Measurements from ENCODE around the gene LINC01488.

Gene LINC01488

GRCh38 chr11:69539416-69540117 is 58.1 kb downstream of the LINC01488 start:
- CTCF ChIA-PET, result no interaction called here
- no peak for TF ChIP-seq ZNF560 (tag by site-specific recombination; IDR thresholded peaks at IDR 0.05; ENCODE audit: borderline replicate concordance)
- no peak for TF ChIP-seq SP3 (tag by site-specific recombination; IDR thresholded peaks at IDR 0.05)
- TF ChIP-seq ZNF791 (tag by site-specific recombination; IDR thresholded peaks at IDR 0.05), result no peak
- no peak for TF ChIP-seq ZNF239 (tag by site-specific recombination; IDR thresholded peaks at IDR 0.05)
- TF ChIP-seq, protein P1, sequence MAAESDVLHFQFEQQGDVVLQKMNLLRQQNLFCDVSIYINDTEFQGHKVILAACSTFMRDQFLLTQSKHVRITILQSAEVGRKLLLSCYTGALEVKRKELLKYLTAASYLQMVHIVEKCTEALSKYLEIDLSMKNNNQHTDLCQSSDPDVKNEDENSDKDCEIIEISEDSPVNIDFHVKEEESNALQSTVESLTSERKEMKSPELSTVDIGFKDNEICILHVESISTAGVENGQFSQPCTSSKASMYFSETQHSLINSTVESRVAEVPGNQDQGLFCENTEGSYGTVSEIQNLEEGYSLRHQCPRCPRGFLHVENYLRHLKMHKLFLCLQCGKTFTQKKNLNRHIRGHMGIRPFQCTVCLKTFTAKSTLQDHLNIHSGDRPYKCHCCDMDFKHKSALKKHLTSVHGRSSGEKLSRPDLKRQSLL (tag by site-specific recombination; IDR thresholded peaks at IDR 0.05), result no peak
- no peak for TF ChIP-seq SP2 (tag by site-specific recombination; IDR thresholded peaks at IDR 0.05)
- TF ChIP-seq ZNF148 (tag by site-specific recombination; IDR thresholded peaks at IDR 0.05; ENCODE audit: borderline replicate concordance), result no peak
- TF ChIP-seq ZNF19 (tag by site-specific recombination; IDR thresholded peaks at IDR 0.05; ENCODE audit: low read depth), result no peak
- TF ChIP-seq MYNN (tag by site-specific recombination; IDR thresholded peaks at IDR 0.05; ENCODE audit: borderline replicate concordance), result no peak
- no peak for TF ChIP-seq ZNF133 (tag by site-specific recombination; IDR thresholded peaks at IDR 0.05)
- TF ChIP-seq ZNF248 (tag by site-specific recombination; IDR thresholded peaks at IDR 0.05), result no peak
- TF ChIP-seq ZNF561 (tag by site-specific recombination; IDR thresholded peaks at IDR 0.05; ENCODE audit: borderline replicate concordance), result no peak
- TF ChIP-seq ZBTB8A (tag by site-specific recombination; IDR thresholded peaks at IDR 0.05), result no peak
- TF ChIP-seq ZSCAN18 (tag by site-specific recombination; IDR thresholded peaks at IDR 0.05), result no peak
- no peak for TF ChIP-seq ZEB2 (tag by site-specific recombination; IDR thresholded peaks at IDR 0.05)
- TF ChIP-seq, protein P2, sequence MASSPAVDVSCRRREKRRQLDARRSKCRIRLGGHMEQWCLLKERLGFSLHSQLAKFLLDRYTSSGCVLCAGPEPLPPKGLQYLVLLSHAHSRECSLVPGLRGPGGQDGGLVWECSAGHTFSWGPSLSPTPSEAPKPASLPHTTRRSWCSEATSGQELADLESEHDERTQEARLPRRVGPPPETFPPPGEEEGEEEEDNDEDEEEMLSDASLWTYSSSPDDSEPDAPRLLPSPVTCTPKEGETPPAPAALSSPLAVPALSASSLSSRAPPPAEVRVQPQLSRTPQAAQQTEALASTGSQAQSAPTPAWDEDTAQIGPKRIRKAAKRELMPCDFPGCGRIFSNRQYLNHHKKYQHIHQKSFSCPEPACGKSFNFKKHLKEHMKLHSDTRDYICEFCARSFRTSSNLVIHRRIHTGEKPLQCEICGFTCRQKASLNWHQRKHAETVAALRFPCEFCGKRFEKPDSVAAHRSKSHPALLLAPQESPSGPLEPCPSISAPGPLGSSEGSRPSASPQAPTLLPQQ (tag by site-specific recombination; IDR thresholded peaks at IDR 0.05), result no peak
- TF ChIP-seq ZNF677 (tag by site-specific recombination; IDR thresholded peaks at IDR 0.05), result no peak
- Histone ChIP-seq H3K4me1 (ENCODE audit: control insufficient read depth, insufficient read depth, low read length) (no peaks in the 10 kb centered on the region), H3K9me3 (ENCODE audit: control insufficient read depth, insufficient read depth, low read depth, low read length) (no peaks in the 10 kb centered on the region), H3K36me3 (ENCODE audit: control insufficient read depth in 2 of 2, insufficient read depth in 1 of 2, low read length in 2 of 2) (no peaks in the 10 kb centered on the region), H3K4me3 (ENCODE audit: low read depth, low read length) (no peak overlapping the region), H3K27ac (ENCODE audit: extremely low read depth, low read depth, low read length) (no peak overlapping the region)
- POLR2A ChIA-PET, result no interaction called here

DNA sequence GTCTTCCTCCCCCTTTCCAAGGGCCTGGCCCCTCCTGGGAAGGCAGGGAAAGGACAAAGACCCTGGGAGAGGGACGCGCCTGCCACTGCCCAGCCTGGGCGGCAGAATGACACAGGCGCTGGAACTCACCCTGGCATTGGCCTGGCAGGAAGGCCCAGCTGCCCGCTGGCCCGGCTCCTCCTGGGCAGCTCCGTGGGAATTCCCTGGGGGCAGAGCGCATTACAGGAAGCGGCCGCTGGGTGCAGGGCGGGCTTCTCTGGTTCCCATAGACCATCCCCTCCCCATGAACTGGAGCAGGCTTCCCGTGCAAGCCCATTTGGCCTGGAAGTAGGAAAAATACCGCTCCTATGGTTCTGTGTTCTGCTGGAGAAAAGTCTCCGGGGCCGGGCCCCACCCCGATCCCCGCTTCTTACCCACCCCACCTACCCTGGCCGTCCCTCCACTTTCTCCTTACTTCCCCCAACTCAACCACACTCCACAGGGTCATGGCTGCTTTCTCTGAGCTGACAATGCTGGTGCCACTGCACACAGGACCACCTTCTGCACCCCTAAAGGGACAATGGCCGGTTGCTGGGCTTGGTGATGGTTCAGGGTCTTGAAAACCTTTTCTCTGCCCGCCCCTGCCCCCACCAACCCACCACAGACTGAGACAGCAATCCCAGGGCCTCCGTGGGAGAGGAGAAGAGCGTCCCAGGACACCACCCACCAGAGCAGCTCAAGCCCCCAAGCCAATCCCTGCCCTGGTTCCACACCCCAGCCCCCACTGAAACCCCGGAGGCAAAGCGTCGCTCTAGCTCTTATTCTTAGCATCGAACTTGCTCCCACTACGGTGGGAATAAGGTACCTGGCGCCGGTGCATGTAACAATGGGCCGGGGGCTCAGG is 58.9 kb downstream of the LINC01488 start:
- Histone ChIP-seq H3K9me3 (ENCODE audit: control insufficient read depth, insufficient read depth, low read depth, low read length) (no peaks in the 10 kb centered on the region), H3K4me1 (ENCODE audit: control insufficient read depth, insufficient read depth, low read length) (no peaks in the 10 kb centered on the region), H3K36me3 (ENCODE audit: control insufficient read depth in 2 of 2, insufficient read depth in 1 of 2, low read length in 2 of 2) (no peaks in the 10 kb centered on the region), H3K27ac (ENCODE audit: extremely low read depth, low read depth, low read length) (no peak overlapping the region), H3K4me3 (ENCODE audit: low read depth, low read length) (no peak overlapping the region)
- CTCF ChIA-PET, result interaction anchor here (0.6 kb wide), 1 partner anchor 45 kb away, joined by 3 read pairs; no protein-coding TSS in a partner anchor
- POLR2A ChIA-PET, result no interaction called here
- TF ChIP-seq ZNF174 (tag by site-specific recombination; IDR thresholded peaks at IDR 0.05) (no peak), ZNF335 (tag by site-specific recombination; conservative IDR thresholded peaks at IDR 0.05) (no peak), ZNF416 (tag by site-specific recombination; IDR thresholded peaks at IDR 0.05) (no peak), TRIM28 (IDR thresholded peaks at IDR 0.05; ENCODE audit: borderline replicate concordance, low read length) (no peak), SETDB1 (IDR thresholded peaks at IDR 0.05; ENCODE audit: insufficient read length, low read length) (no peak), ZNF449 (tag by site-specific recombination; IDR thresholded peaks at IDR 0.05) (no peak), SP7 (tag by site-specific recombination; IDR thresholded peaks at IDR 0.05) (no peak), ZIC2 (tag by site-specific recombination; IDR thresholded peaks at IDR 0.05) (no peak), OSR2 (tag by site-specific recombination; IDR thresholded peaks at IDR 0.05) (no peak), ZNF221 (tag by site-specific recombination; IDR thresholded peaks at IDR 0.05; ENCODE audit: borderline replicate concordance) (no peak)
